IPS-15b (cell line): ENCODE measurements around the gene UNC5C.

Source experiments
- H3K27me3 ChIP-seq: one replicate; pipeline ENCODE4 v1.6.1; 2013; ENCODE audit warnings: low read length; ENCODE audit not compliant: control insufficient read depth, insufficient read depth
- H3K36me3 ChIP-seq: one replicate; pipeline ENCODE4 v1.6.1; 2013; ENCODE audit warnings: low read length; ENCODE audit not compliant: control insufficient read depth, insufficient read depth
- H3K4me1 ChIP-seq: one replicate; pipeline ENCODE4 v1.6.1; 2013; ENCODE audit warnings: mild to moderate bottlenecking, low read length; ENCODE audit not compliant: control insufficient read depth, insufficient read depth
- H3K4me3 ChIP-seq: one replicate; pipeline ENCODE4 v1.5.1; 2013; ENCODE audit warnings: low read depth, low read length
- H3K9ac ChIP-seq: one replicate; pipeline ENCODE4 v1.6.1; 2013; ENCODE audit warnings: low read depth, mild to moderate bottlenecking, low read length
- H3K9me3 ChIP-seq: one replicate; pipeline ENCODE4 v1.6.1; 2013; ENCODE audit warnings: mild to moderate bottlenecking, low read length; ENCODE audit not compliant: control insufficient read depth, insufficient read depth

Gene UNC5C

DNA sequence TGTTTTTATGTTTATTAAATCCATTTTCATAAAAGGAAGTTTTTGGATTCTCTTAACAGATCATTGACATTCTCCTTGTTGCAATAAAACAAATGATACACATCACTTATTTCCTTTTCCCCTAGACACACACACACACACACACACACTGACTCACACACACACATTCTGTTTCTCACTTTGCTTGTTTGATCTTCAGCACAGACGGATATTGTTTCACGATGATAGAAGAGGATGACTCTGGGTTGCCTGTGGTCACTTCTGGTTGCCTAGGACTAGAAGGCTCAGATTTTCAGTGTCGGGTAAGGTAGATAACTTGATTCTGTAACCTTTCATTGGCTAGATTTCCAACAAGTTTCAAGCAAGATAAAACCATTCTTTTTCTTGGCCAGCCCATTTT lies 434.3 kb downstream of the UNC5C start:
- Histone ChIP-seq H3K27me3 (no peaks in the 10 kb centered on the region), H3K4me3 (no peak overlapping the region), H3K4me1 (no peaks in the 10 kb centered on the region), H3K9ac (no peak overlapping the region), H3K36me3 (no peaks in the 10 kb centered on the region), H3K9me3 (no peaks in the 10 kb centered on the region)
